HepG2 (cell line): ENCODE measurements around the gene IL6R. TPM values are rescaled to one million over a fixed set of nuclear protein-coding genes. Genes with fewer than 3 reads are reported as not detected.
A peak's percentile ranks its signal among the peaks of the same experiment; 100 is the strongest.

Experiments used
- E2F5 ChIP-seq: sonication (generic); formaldehyde crosslinking; conservative IDR thresholded peaks from 2 replicates; pipeline ENCODE4 v1.4.0; 2020; ENCODE audit warnings: missing genetic modification reagents
- JUND ChIP-seq: sonication (generic); formaldehyde crosslinking; IDR thresholded peaks from 2 replicates; pipeline ENCODE4 v1.8.0; 2022; ENCODE audit warnings: mild to moderate bottlenecking, missing genetic modification reagents
- KDM4B ChIP-seq: sonication (generic); formaldehyde crosslinking; IDR thresholded peaks from 2 replicates; pipeline ENCODE4 v1.4.0; 2020; ENCODE audit warnings: missing genetic modification reagents
- NFKBIZ ChIP-seq: IDR thresholded peaks from 2 replicates; pipeline ENCODE4 v1.6.1; 2018; ENCODE audit warnings: missing genetic modification reagents, missing compliant biosample characterization
- RBM39 ChIP-seq: fragments of 200-400 bp; formaldehyde crosslinking; IDR thresholded peaks from one replicate; pipeline ENCODE4 v1.6.1; 2018; ENCODE audit warnings: antibody characterized with exemption, mild to moderate bottlenecking, low read depth, low read length; ENCODE audit not compliant: poor library complexity, severe bottlenecking
- SNRNP70 ChIP-seq: fragments of 200-400 bp; formaldehyde crosslinking; IDR thresholded peaks from 2 replicates; pipeline ENCODE4 v1.6.1; 2017; ENCODE audit warnings: mild to moderate bottlenecking, low read depth, low read length, moderate library complexity
- TBX3 ChIP-seq: fragments of 450-650 bp; IDR thresholded peaks from 2 replicates; pipeline ENCODE4 v1.6.1; 2017; ENCODE audit warnings: antibody characterized with exemption, mild to moderate bottlenecking, inconsistent platforms, borderline replicate concordance
- TMF1 ChIP-seq: sonication (generic); formaldehyde crosslinking; IDR thresholded peaks from 2 replicates; pipeline ENCODE4 v1.8.1; 2022; ENCODE audit warnings: low read depth, missing genetic modification reagents
- U2AF1 ChIP-seq: fragments of 200-400 bp; formaldehyde crosslinking; optimal IDR thresholded peaks from 2 replicates; pipeline ENCODE3; 2017; ENCODE audit warnings: mild to moderate bottlenecking, low read depth, low read length
- ZBTB39 ChIP-seq: sonication (generic); formaldehyde crosslinking; IDR thresholded peaks from 2 replicates; pipeline ENCODE4 v1.5.0; 2020; ENCODE audit warnings: missing genetic modification reagents
- ZFP36 ChIP-seq: fragments of 150-350 bp; IDR thresholded peaks from 2 replicates; pipeline ENCODE4 v1.6.1; 2018; ENCODE audit warnings: borderline replicate concordance, low read length, low read depth; ENCODE audit not compliant: partially characterized antibody
- ZNF207 ChIP-seq: fragments of 450-650 bp; IDR thresholded peaks from 2 replicates; pipeline ENCODE4 v1.6.1; 2016; ENCODE audit warnings: antibody characterized with exemption, borderline replicate concordance
- ZNF569 ChIP-seq: sonication (generic); formaldehyde crosslinking; IDR thresholded peaks from 2 replicates; pipeline ENCODE4 v1.5.0; 2020; ENCODE audit warnings: mild to moderate bottlenecking, missing genetic modification reagents, moderate library complexity, borderline replicate concordance
- ZSCAN29 ChIP-seq: sonication (generic); formaldehyde crosslinking; conservative IDR thresholded peaks from 2 replicates; pipeline ENCODE4 v1.4.0; 2020; ENCODE audit warnings: mild to moderate bottlenecking, missing genetic modification reagents
- polyA plus RNA-seq, 8 experiments: library from polyadenylated mRNA; depleted of rRNA in 3 of 8; stranded (reverse) in 7 of 8; unstranded in 1 of 8; fragments of >200 nt; fragmentation: Illumina TruSeq in 4 of 8; extraction: Trizol in 4 of 8; gene quantifications; 2 replicates each; pipeline versions ENCODE4 v1.2.1 to v1.2.3, GENCODE V29; 2011 to 2016; ENCODE audit warnings: low read depth in 4 of 8, missing spikeins in 1 of 8, mixed read lengths in 1 of 8; ENCODE audit not compliant: insufficient read depth in 1 of 8
- total RNA-seq, 5 experiments: library from RNA; depleted of rRNA; stranded (reverse); fragments of >200 nt; fragmentation: Illumina TruSeq; extraction: Trizol; gene quantifications; 2 replicates each; pipeline ENCODE4 v1.2.3, GENCODE V29; 2016; ENCODE audit warnings: low read depth in 1 of 5
- TF ChIP-seq, protein P1 (sequence below): sonication (generic); formaldehyde crosslinking; IDR thresholded peaks from 2 replicates; pipeline ENCODE4 v1.4.0; 2020; ENCODE audit warnings: missing genetic modification reagents, borderline replicate concordance
- TF ChIP-seq, protein P2 (sequence below): IDR thresholded peaks from 2 replicates; pipeline ENCODE4 v1.6.1; 2016; ENCODE audit warnings: low read depth, missing genetic modification reagents, missing compliant biosample characterization

The IL6R gene
- total and polyA plus RNA-seq, 2 of the 13 experiments (the other 11 are each of a cell fraction or from before 2014, with no cell fraction given) = 5.0 to 24.5 TPM

- TF ChIP-seq, protein P1, sequence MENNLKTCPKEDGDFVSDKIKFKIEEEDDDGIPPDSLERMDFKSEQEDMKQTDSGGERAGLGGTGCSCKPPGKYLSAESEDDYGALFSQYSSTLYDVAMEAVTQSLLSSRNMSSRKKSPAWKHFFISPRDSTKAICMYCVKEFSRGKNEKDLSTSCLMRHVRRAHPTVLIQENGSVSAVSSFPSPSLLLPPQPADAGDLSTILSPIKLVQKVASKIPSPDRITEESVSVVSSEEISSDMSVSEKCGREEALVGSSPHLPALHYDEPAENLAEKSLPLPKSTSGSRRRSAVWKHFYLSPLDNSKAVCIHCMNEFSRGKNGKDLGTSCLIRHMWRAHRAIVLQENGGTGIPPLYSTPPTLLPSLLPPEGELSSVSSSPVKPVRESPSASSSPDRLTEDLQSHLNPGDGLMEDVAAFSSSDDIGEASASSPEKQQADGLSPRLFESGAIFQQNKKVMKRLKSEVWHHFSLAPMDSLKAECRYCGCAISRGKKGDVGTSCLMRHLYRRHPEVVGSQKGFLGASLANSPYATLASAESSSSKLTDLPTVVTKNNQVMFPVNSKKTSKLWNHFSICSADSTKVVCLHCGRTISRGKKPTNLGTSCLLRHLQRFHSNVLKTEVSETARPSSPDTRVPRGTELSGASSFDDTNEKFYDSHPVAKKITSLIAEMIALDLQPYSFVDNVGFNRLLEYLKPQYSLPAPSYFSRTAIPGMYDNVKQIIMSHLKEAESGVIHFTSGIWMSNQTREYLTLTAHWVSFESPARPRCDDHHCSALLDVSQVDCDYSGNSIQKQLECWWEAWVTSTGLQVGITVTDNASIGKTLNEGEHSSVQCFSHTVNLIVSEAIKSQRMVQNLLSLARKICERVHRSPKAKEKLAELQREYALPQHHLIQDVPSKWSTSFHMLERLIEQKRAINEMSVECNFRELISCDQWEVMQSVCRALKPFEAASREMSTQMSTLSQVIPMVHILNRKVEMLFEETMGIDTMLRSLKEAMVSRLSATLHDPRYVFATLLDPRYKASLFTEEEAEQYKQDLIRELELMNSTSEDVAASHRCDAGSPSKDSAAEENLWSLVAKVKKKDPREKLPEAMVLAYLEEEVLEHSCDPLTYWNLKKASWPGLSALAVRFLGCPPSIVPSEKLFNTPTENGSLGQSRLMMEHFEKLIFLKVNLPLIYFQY (CRISPR knock-in tag) = peak; percentile 65
- TF ChIP-seq ZNF569 (CRISPR knock-in tag) (no peak), E2F5 (no peak), U2AF1 (no peak), TMF1 (no peak), SNRNP70 (no peak), ZSCAN29 (CRISPR knock-in tag) (peak; percentile 51; the same call in 1 of the 2 replicates), RBM39 (no peak), ZFP36 (no peak), ZNF207 (no peak), ZBTB39 (CRISPR knock-in tag) (0 out of 2 replicates have a peak, but pooled peaks have one; percentile 13), KDM4B (CRISPR knock-in tag) (peak; percentile 89), JUND (CRISPR knock-in tag) (no peak), NFKBIZ (no peak), TBX3 (no peak)
- TF ChIP-seq, protein P2, sequence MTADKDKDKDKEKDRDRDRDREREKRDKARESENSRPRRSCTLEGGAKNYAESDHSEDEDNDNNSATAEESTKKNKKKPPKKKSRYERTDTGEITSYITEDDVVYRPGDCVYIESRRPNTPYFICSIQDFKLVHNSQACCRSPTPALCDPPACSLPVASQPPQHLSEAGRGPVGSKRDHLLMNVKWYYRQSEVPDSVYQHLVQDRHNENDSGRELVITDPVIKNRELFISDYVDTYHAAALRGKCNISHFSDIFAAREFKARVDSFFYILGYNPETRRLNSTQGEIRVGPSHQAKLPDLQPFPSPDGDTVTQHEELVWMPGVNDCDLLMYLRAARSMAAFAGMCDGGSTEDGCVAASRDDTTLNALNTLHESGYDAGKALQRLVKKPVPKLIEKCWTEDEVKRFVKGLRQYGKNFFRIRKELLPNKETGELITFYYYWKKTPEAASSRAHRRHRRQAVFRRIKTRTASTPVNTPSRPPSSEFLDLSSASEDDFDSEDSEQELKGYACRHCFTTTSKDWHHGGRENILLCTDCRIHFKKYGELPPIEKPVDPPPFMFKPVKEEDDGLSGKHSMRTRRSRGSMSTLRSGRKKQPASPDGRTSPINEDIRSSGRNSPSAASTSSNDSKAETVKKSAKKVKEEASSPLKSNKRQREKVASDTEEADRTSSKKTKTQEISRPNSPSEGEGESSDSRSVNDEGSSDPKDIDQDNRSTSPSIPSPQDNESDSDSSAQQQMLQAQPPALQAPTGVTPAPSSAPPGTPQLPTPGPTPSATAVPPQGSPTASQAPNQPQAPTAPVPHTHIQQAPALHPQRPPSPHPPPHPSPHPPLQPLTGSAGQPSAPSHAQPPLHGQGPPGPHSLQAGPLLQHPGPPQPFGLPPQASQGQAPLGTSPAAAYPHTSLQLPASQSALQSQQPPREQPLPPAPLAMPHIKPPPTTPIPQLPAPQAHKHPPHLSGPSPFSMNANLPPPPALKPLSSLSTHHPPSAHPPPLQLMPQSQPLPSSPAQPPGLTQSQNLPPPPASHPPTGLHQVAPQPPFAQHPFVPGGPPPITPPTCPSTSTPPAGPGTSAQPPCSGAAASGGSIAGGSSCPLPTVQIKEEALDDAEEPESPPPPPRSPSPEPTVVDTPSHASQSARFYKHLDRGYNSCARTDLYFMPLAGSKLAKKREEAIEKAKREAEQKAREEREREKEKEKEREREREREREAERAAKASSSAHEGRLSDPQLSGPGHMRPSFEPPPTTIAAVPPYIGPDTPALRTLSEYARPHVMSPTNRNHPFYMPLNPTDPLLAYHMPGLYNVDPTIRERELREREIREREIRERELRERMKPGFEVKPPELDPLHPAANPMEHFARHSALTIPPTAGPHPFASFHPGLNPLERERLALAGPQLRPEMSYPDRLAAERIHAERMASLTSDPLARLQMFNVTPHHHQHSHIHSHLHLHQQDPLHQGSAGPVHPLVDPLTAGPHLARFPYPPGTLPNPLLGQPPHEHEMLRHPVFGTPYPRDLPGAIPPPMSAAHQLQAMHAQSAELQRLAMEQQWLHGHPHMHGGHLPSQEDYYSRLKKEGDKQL (CRISPR knock-in tag) = peak; percentile 62
Observed at GRCh38 chr1:154404984-154405746, at the start of gene IL6R (continued).
